OCI-LY1 (cell line): ENCODE measurements around the gene AFF2.

ENCODE experiments used
- H2AFZ ChIP-seq: fragments of 200-600 bp; sonication (generic), shearing (Covaris generic); 2 replicates; pipeline ENCODE4 v1.6.0; 2014; ENCODE audit warnings: antibody characterized with exemption, mild to moderate bottlenecking, low read length
- H3F3A ChIP-seq: fragments of 200-600 bp; sonication (generic), shearing (Covaris generic); 2 replicates; pipeline ENCODE4 v1.6.0; 2014; ENCODE audit warnings: mild to moderate bottlenecking, antibody characterized with exemption, low read length, moderate library complexity; ENCODE audit not compliant: insufficient read depth
- H3K27ac ChIP-seq: fragments of 200-600 bp; sonication (generic); 2 replicates; pipeline ENCODE4 v1.5.1; 2014; ENCODE audit warnings: low read length, mixed run types, mild to moderate bottlenecking, low read depth; ENCODE audit not compliant: poor library complexity, severe bottlenecking
- H3K27me3 ChIP-seq: fragments of 200-600 bp; sonication (generic); 2 replicates; pipeline ENCODE4 v1.6.0; 2014; ENCODE audit warnings: antibody characterized with exemption, mild to moderate bottlenecking, low read length, moderate library complexity; ENCODE audit not compliant: insufficient read depth
- H3K36me3 ChIP-seq: fragments of 200-600 bp; sonication (generic); 2 replicates; pipeline ENCODE4 v1.6.1; 2014; ENCODE audit warnings: mild to moderate bottlenecking, antibody characterized with exemption, low read length, moderate library complexity, mixed read lengths; ENCODE audit not compliant: insufficient read depth
- H3K4me1 ChIP-seq: fragments of 200-600 bp; sonication (generic); 2 replicates; pipeline ENCODE4 v1.5.1; 2014; ENCODE audit warnings: mild to moderate bottlenecking, low read length, moderate library complexity; ENCODE audit not compliant: insufficient read depth, severe bottlenecking
- H3K4me2 ChIP-seq: fragments of 200-600 bp; sonication (generic), shearing (Covaris generic); 2 replicates; pipeline ENCODE4 v1.6.1; 2014; ENCODE audit warnings: low read length
- H3K4me3 ChIP-seq: fragments of 200-600 bp; sonication (generic); 2 replicates; pipeline ENCODE4 v1.5.1; 2014; ENCODE audit warnings: low read length, low read depth, mild to moderate bottlenecking, mixed read lengths; ENCODE audit not compliant: poor library complexity, severe bottlenecking
- H3K79me2 ChIP-seq: fragments of 200-600 bp; shearing (Covaris generic); 2 replicates; pipeline ENCODE4 v1.6.1; 2016; ENCODE audit warnings: mixed run types, low read length, mixed read lengths; ENCODE audit not compliant: insufficient read depth
- H3K9ac ChIP-seq: fragments of 200-600 bp; sonication (generic), shearing (Covaris generic); 2 replicates; pipeline ENCODE4 v1.6.1; 2014; ENCODE audit warnings: mild to moderate bottlenecking, low read length, mixed read lengths
- H3K9me2 ChIP-seq: fragments of 200-600 bp; sonication (generic), shearing (Covaris generic); 2 replicates; pipeline ENCODE4 v1.6.1; 2014; ENCODE audit warnings: low read depth, mild to moderate bottlenecking, low read length, mixed read lengths
- H3K9me3 ChIP-seq: fragments of 200-600 bp; shearing (Covaris generic); 2 replicates; pipeline ENCODE4 v1.6.1; 2014; ENCODE audit warnings: low read length, mixed read lengths
- H4K20me1 ChIP-seq: fragments of 200-600 bp; sonication (generic), shearing (Covaris generic); 2 replicates; pipeline ENCODE4 v1.6.0; 2016; ENCODE audit warnings: mild to moderate bottlenecking, low read length; ENCODE audit not compliant: insufficient read depth
- EZH2 ChIP-seq: fragments of 200-600 bp; sonication (generic), shearing (Covaris generic); IDR thresholded peaks from 2 replicates; pipeline ENCODE4 v1.8.0; 2017; ENCODE audit warnings: borderline replicate concordance, mixed run types, mild to moderate bottlenecking, antibody characterized with exemption, low read length, moderate library complexity, mixed read lengths
- TF ChIP-seq, protein P1 (sequence below): fragments of 200-600 bp; sonication (generic), shearing (Covaris generic); IDR thresholded peaks from 2 replicates; pipeline ENCODE4 v1.5.1; 2017; ENCODE audit warnings: mild to moderate bottlenecking, antibody characterized with exemption, low read length, moderate library complexity, mixed read lengths

AFF2 gene

DNA sequence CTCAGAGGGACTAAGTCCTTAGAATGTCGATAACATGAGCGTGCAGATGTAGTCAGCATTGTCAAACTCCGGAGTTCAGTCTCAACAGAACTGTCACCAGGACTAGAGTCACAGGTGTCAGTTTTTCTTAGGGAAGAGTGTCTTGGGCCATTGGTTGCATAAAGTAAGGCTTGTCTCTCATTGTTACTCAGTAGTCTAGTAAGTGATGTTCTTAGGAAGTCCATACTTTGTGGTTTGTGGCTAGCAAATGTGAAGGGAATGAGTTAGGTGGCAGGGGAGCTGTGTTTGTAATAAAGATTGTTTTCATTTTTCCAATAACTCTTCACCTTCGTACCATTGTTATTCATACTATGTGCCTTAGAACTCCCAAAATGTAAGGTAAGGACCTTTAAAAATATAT is 119.6 kb downstream of the AFF2 start:
- Histone ChIP-seq H4K20me1 (no peaks in the 10 kb centered on the region), H3K9me2 (no peaks in the 10 kb centered on the region), H3K27ac (no peak overlapping the region), H3K27me3 (no peaks in the 10 kb centered on the region), H3K4me2 (no peak overlapping the region), H2AFZ (no peak overlapping the region), H3K4me3 (no peak overlapping the region), H3K9me3 (no peaks in the 10 kb centered on the region), H3K79me2 (peaks cover 26% of the 10 kb centered on the region), H3K9ac (no peak overlapping the region), H3K4me1 (peaks cover 17% of the 10 kb centered on the region), H3K36me3 (peaks cover 6% of the 10 kb centered on the region), H3F3A (no peaks in the 10 kb centered on the region)
- TF ChIP-seq, protein P1, sequence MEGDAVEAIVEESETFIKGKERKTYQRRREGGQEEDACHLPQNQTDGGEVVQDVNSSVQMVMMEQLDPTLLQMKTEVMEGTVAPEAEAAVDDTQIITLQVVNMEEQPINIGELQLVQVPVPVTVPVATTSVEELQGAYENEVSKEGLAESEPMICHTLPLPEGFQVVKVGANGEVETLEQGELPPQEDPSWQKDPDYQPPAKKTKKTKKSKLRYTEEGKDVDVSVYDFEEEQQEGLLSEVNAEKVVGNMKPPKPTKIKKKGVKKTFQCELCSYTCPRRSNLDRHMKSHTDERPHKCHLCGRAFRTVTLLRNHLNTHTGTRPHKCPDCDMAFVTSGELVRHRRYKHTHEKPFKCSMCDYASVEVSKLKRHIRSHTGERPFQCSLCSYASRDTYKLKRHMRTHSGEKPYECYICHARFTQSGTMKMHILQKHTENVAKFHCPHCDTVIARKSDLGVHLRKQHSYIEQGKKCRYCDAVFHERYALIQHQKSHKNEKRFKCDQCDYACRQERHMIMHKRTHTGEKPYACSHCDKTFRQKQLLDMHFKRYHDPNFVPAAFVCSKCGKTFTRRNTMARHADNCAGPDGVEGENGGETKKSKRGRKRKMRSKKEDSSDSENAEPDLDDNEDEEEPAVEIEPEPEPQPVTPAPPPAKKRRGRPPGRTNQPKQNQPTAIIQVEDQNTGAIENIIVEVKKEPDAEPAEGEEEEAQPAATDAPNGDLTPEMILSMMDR: no peak
- TF ChIP-seq EZH2: no peak

DNA sequence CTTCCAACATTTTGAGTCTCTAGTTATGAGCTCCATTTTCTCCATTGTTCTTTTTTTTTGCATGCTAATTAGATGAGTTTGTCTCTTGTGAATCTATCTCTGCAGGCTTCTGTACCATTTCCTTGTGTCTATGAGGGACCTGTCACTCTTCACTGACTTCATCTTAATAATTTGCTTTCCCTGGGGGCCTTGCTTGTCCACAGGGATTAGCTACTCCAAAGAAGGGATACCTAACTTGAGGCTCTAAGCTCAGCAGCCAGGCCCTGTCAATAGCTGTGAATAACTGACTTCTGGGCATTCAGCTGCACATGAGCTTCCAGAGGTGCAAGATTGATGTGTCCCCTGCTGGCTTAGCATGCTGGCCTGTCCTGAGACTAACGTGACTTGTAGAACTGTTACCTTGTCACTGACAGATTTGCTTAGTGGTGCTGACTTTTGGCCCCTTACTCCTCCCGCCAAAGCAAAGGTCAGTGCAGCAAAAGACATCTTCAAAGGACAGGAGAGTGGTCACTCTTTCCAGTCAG is 124.6 kb downstream of the AFF2 start:
- H3K79me2 ChIP-seq: peaks cover 13% of the 10 kb centered on the region; the same call in 1 of the 2 replicates

DNA sequence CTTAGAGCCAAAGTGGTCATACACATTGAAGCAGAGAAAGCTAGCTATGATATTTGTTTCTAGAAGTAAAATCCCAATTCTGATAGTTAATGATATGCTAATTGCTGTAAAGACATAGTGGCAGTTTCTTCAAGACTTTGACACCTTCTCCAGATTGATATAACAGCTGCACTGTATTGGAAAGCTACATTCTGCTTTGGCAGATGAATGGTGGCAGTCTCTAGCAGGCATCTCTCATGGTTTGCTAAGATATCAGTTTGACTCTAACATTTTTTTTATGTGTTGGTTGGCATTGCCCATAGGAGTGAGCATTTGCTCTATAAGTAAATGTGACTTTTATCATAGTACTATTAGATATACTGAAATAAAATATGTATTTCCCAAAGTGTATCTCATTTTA is 128.2 kb downstream of the AFF2 start:
- Histone ChIP-seq H3K9me3 (no peaks in the 10 kb centered on the region), H4K20me1 (no peaks in the 10 kb centered on the region), H3K79me2 (peaks cover 10% of the 10 kb centered on the region; the same call in 1 of the 2 replicates), H3F3A (no peaks in the 10 kb centered on the region), H3K27ac (no peak overlapping the region), H3K9ac (no peak overlapping the region), H3K4me1 (peaks cover 19% of the 10 kb centered on the region), H3K36me3 (no peaks in the 10 kb centered on the region), H3K4me2 (no peak overlapping the region), H2AFZ (no peak overlapping the region), H3K27me3 (no peaks in the 10 kb centered on the region), H3K4me3 (no peak overlapping the region), H3K9me2 (no peaks in the 10 kb centered on the region)
- TF ChIP-seq, protein P1: no peak
- TF ChIP-seq EZH2: no peak

More for the DNA sequence above, 124.6 kb downstream of the AFF2 start:
- Histone ChIP-seq H3K4me1 (peaks cover 18% of the 10 kb centered on the region), H3K27me3 (no peaks in the 10 kb centered on the region), H3K4me3 (no peak overlapping the region), H4K20me1 (no peaks in the 10 kb centered on the region), H3K36me3 (no peaks in the 10 kb centered on the region), H3K27ac (no peak overlapping the region), H3K9me3 (no peaks in the 10 kb centered on the region), H3K9me2 (no peaks in the 10 kb centered on the region), H3K4me2 (no peak overlapping the region), H3F3A (no peaks in the 10 kb centered on the region), H2AFZ (no peak overlapping the region), H3K9ac (no peak overlapping the region)
- TF ChIP-seq, protein P1: no peak
- no peak for TF ChIP-seq EZH2
